Fibroblast of the aortic adventitia (primary cell): ENCODE results near the gene FNBP1L. TPM values are rescaled to one million over a fixed set of nuclear protein-coding genes. Genes with fewer than 3 reads are reported as not detected.

ENCODE experiments used
- DNase-seq: peaks from one replicate; pipeline ENCODE4 v3.0.0-alpha.2; 2010; ENCODE audit warnings: low read depth
- H3K4me3 ChIP-seq: 2 replicates; pipeline ENCODE4 v1.5.1; 2011; ENCODE audit warnings: low read depth, mild to moderate bottlenecking, control low read depth, low read length, moderate library complexity
- total RNA-seq: library from RNA; depleted of rRNA; stranded (reverse); fragments of >200 nt; gene quantifications from 2 replicates; pipeline ENCODE4 v1.2.3, GENCODE V29; 2012; ENCODE audit warnings: low replicate concordance
- TF ChIP-seq, protein P1 (sequence below): IDR thresholded peaks from 2 replicates; pipeline ENCODE4 v1.5.1; 2011; ENCODE audit warnings: mild to moderate bottlenecking, low read length, control low read depth, inconsistent platforms; ENCODE audit not compliant: insufficient read depth

FNBP1L gene
- total RNA-seq, 1 donor, result 15.0 TPM

GRCh38 chr1:93578433-93578830 lies 130.5 kb downstream of the FNBP1L start:
- TF ChIP-seq, protein P1, sequence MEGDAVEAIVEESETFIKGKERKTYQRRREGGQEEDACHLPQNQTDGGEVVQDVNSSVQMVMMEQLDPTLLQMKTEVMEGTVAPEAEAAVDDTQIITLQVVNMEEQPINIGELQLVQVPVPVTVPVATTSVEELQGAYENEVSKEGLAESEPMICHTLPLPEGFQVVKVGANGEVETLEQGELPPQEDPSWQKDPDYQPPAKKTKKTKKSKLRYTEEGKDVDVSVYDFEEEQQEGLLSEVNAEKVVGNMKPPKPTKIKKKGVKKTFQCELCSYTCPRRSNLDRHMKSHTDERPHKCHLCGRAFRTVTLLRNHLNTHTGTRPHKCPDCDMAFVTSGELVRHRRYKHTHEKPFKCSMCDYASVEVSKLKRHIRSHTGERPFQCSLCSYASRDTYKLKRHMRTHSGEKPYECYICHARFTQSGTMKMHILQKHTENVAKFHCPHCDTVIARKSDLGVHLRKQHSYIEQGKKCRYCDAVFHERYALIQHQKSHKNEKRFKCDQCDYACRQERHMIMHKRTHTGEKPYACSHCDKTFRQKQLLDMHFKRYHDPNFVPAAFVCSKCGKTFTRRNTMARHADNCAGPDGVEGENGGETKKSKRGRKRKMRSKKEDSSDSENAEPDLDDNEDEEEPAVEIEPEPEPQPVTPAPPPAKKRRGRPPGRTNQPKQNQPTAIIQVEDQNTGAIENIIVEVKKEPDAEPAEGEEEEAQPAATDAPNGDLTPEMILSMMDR, result no peak
- H3K4me3 ChIP-seq, result no peak overlapping the region

DNA sequence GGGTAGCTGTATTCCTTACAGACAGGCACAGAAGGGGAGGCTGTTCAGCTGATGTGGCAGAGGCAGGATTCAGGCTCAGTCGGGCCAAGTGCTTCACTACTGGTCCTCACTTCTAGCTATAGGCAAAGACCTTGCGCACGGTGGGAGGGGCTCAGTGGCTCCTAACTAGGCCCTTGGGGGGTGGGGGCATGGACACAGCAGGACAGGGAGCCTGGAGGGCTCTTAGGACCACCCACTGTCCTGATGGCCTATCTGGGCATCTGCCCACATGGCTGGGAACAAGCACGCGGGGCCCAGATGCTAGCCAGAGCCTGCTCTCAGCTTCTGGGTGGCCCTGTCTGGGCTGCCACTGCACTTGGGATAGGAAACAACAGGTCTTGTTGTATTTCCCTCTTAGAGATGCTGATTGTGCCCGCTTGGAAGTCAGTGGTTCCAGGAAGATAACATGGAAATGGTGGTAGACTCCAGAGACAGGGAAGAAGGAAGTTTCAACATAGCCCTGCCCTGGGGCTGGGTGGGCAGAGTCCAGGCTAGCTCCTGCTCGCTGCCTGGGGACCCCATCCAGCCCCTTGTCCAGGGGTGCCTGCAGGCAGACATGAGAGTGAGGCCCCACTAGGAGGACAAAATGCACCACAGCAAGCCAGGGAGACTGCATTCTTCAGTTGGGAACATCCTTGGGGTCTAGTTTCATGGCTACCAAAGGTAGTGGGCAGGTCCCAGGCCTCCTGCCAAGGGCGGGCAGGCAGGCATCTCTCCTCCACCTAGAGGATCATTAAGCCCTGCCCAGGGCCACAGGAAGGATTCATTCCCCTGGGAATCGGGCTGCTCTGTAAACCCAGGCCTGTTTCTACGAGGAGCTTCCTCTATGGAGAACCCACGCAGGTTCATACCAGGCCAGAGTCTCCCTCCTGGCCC lies 131.2 kb downstream of the FNBP1L start:
- H3K4me3 ChIP-seq, result no peak overlapping the region
- DNase-seq, result no peak
- TF ChIP-seq, protein P1, result no peak

More at GRCh38 chr1:93578433-93578830, 130.5 kb downstream of the FNBP1L start:
- DNase-seq, result no peak

DNA sequence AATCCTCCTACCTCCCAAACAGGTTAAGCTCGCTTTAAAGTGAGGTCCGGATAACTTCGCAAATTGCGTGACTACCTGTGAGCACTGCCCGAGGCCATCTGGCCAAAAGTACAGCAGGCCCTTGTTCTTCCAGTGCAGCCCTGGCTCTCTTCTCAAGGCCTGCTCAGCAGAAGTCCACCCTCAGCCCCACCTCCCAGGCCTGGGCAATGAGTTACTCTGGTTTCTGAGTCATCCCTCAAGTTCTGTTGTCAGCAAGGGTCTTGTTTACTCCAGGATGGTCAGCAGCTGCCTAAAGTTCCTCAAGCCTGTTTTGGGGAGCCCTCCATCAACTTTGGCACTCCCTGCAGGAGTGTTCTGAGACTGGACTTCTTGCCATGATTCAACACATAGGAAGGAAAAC lies 132.0 kb downstream of the FNBP1L start:
- TF ChIP-seq, protein P1, result no peak
- peak; percentile 94 for DNase-seq
- H3K4me3 ChIP-seq, result no peak overlapping the region

DNA sequence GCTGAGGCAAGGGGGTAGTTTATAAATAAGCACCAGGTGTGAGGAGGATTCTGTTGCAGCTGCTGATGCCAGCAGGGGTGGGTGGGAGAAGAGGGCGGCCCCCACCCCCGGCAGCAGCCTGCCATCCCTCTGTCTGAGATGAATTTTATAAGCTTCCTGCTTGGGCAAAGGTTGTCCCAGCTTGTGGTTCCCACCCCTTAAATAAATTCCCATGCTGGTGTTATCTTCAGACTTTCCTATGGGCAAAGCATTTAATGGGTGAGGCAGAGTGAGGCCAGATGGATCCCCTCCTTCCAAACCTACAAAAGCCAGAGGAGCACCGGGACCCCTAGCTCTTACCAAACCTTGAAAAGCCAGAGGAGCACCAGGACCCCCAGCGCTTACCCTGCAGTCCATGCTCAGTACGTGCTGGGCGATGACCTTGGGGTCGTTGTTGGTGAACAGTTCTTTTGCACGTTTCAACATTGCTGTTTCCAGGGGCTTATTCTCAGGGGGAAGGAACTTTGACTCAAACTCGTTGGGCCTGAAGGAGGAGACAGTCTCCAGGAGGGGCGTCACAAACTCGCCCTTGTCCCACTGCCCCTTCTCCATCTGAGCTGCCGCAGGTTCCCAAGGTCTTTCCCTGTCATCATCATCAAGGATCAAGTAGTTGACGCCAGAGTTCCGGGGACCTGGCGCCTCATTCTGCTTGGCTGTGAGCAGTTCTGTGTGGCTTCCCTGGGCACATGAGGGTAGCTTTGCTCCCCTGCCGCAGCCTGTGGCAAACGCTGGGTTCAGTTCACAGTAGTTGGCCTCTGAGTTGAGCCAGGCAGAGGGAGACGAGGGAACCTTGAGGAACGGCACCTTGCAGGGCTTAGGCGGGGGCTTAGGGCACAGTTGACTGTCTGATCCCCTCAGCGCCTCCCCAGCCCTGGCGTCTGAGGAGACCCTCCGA lies 134.3 kb downstream of the FNBP1L start:
- no peak overlapping the region for H3K4me3 ChIP-seq
- DNase-seq, result no peak
- TF ChIP-seq, protein P1, result no peak

- H3K4me3 ChIP-seq, result no peak overlapping the region
- peak; percentile 39 for DNase-seq
- TF ChIP-seq, protein P1, result peak; percentile 39
Observed at GRCh38 chr1:93584261-93585003, 136.5 kb downstream of the FNBP1L start.
